SK-N-SH (cell line): ENCODE data around the gene ADAMTS2. TPM values are rescaled to one million over a fixed set of nuclear protein-coding genes. Genes with fewer than 3 reads are reported as not detected.

Experiments used
- CTCF ChIA-PET: fragments of 300-600, 350-600 bp; formaldehyde crosslinking; extraction: SDS; loops from one replicate; lab custom pipeline; 2021; lab: Yijun Ruan, JAX
- POLR2A ChIA-PET: fragments of 350-600 bp; sonication (Branson Sonifier 250); formaldehyde crosslinking; extraction: SDS; loops from one replicate; lab custom pipeline; 2020; ENCODE audit warnings: antibody characterized with exemption, inconsistent platforms; lab: Yijun Ruan, JAX
- DNase-seq: peaks from one replicate; pipeline ENCODE4 v3.0.0; 2012
- H2AFZ ChIP-seq: fragments of 200-600 bp; sonication (generic); 2 replicates; pipeline ENCODE4 v1.8.1; 2016; ENCODE audit warnings: antibody characterized with exemption, mild to moderate bottlenecking, low read depth
- H3F3A ChIP-seq: fragments of 200-600 bp; sonication (generic); replicated peaks from 2 replicates; pipeline ENCODE3; 2016; ENCODE audit warnings: antibody characterized with exemption, mild to moderate bottlenecking; ENCODE audit not compliant: insufficient read depth
- H3K27ac ChIP-seq, 2 experiments: fragments of 200-500 bp in 1 of 2; fragments of 200-600 bp in 1 of 2; sonication (Bioruptor generic) in 1 of 2; sonication (generic), shearing (Covaris generic) in 1 of 2; 2 replicates each; pipeline versions ENCODE4 v1.5.1 to v1.6.1; 2014 to 2016; ENCODE audit warnings: low read depth in 2 of 2, inconsistent platforms in 1 of 2, low read length in 1 of 2, mild to moderate bottlenecking in 1 of 2, mixed read lengths in 1 of 2
- H3K27me3 ChIP-seq: fragments of 200-600 bp; sonication (generic), shearing (Covaris generic); 2 replicates; pipeline ENCODE4 v1.6.1; 2016; ENCODE audit warnings: mixed run types; ENCODE audit not compliant: insufficient read depth
- H3K36me3 ChIP-seq, 2 experiments: fragments of 200-500 bp in 1 of 2; fragments of 200-600 bp in 1 of 2; sonication (Bioruptor generic) in 1 of 2; sonication (generic) in 1 of 2; replicated peaks in 1 of 2; 2 replicates each; pipeline versions ENCODE3 to v1.5.1; 2014 to 2016; ENCODE audit warnings: low read length in 1 of 2, mild to moderate bottlenecking in 1 of 2; ENCODE audit not compliant: insufficient read depth in 2 of 2, control insufficient read depth in 1 of 2
- H3K4me1 ChIP-seq, 2 experiments: fragments of 200-500 bp in 1 of 2; fragments of 200-600 bp in 1 of 2; sonication (Bioruptor generic) in 1 of 2; sonication (generic), shearing (Covaris generic) in 1 of 2; 2 replicates each; pipeline versions ENCODE4 v1.5.1 to v1.6.1; 2014 to 2016; ENCODE audit warnings: low read depth in 1 of 2, low read length in 1 of 2, mixed run types in 1 of 2; ENCODE audit not compliant: insufficient read depth in 2 of 2, control insufficient read depth in 1 of 2
- H3K4me2 ChIP-seq: fragments of 200-600 bp; sonication (generic), shearing (Covaris generic); 2 replicates; pipeline ENCODE4 v1.6.1; 2017; ENCODE audit warnings: mixed run types
- H3K4me3 ChIP-seq, 2 experiments: fragments of 200-500 bp in 1 of 2; fragments of 200-600 bp in 1 of 2; sonication (Bioruptor generic) in 1 of 2; sonication (generic), shearing (Covaris generic) in 1 of 2; 2 replicates each; pipeline versions ENCODE4 v1.5.1 to v1.8.1; 2014 to 2016; ENCODE audit warnings: low read depth in 2 of 2, inconsistent platforms in 1 of 2, low read length in 1 of 2, mild to moderate bottlenecking in 1 of 2, mixed read lengths in 1 of 2, moderate library complexity in 1 of 2
- H3K79me2 ChIP-seq: fragments of 200-600 bp; sonication (generic); 2 replicates; pipeline ENCODE4 v1.8.1; 2017; ENCODE audit warnings: mild to moderate bottlenecking; ENCODE audit not compliant: insufficient read depth
- H3K9ac ChIP-seq: fragments of 200-600 bp; sonication (generic); 2 replicates; pipeline ENCODE4 v1.6.1; 2017; ENCODE audit warnings: mixed run types
- H3K9me2 ChIP-seq: fragments of 200-600 bp; sonication (generic); 2 replicates; pipeline ENCODE4 v1.6.1; 2017; ENCODE audit warnings: mixed run types
- H3K9me3 ChIP-seq: fragments of 200-600 bp; sonication (generic); 2 replicates; pipeline ENCODE4 v1.6.1; 2017; ENCODE audit warnings: mixed run types, mild to moderate bottlenecking, moderate library complexity
- H4K20me1 ChIP-seq: fragments of 200-600 bp; sonication (generic); 2 replicates; pipeline ENCODE4 v1.6.1; 2017; ENCODE audit warnings: mild to moderate bottlenecking, mixed run types; ENCODE audit not compliant: insufficient read depth
- CHD2 ChIP-seq: fragments of 150-350 bp; IDR thresholded peaks from 2 replicates; pipeline ENCODE4 v1.6.1; 2018; ENCODE audit warnings: low read length; ENCODE audit not compliant: partially characterized antibody
- EZH2phosphoT487 ChIP-seq: fragments of 200-600 bp; sonication (generic); IDR thresholded peaks from 2 replicates; pipeline ENCODE4 v1.6.1; 2017; ENCODE audit warnings: low read depth, mixed run types, mild to moderate bottlenecking, antibody characterized with exemption, moderate library complexity, borderline replicate concordance
- FOXJ3 ChIP-seq: sonication (generic); formaldehyde crosslinking; IDR thresholded peaks from 2 replicates; pipeline ENCODE4 v1.5.1; 2020; ENCODE audit warnings: mild to moderate bottlenecking, missing genetic modification reagents
- MEF2A ChIP-seq: IDR thresholded peaks from 2 replicates; pipeline ENCODE4 v1.4.0; 2012; ENCODE audit warnings: low read depth, borderline replicate concordance
- RAD21 ChIP-seq: IDR thresholded peaks from 2 replicates; pipeline ENCODE4 v1.6.1; 2012; ENCODE audit warnings: mild to moderate bottlenecking, low read length
- RCOR1 ChIP-seq: fragments of 150-350 bp; IDR thresholded peaks from 2 replicates; pipeline ENCODE4 v1.6.1; 2017; ENCODE audit warnings: antibody characterized with exemption, low read length
- RFX5 ChIP-seq: IDR thresholded peaks from 2 replicates; pipeline ENCODE4 v1.6.1; 2012; ENCODE audit warnings: mild to moderate bottlenecking, improper control_type of control experiment, low read length
- RXRA ChIP-seq: IDR thresholded peaks from 2 replicates; pipeline ENCODE4 v1.4.0; 2012; ENCODE audit warnings: low read depth, mild to moderate bottlenecking, borderline replicate concordance
- SIN3A ChIP-seq: IDR thresholded peaks from 2 replicates; pipeline ENCODE4 v1.6.1; 2012; ENCODE audit warnings: low read depth, mild to moderate bottlenecking, low read length, moderate library complexity, borderline replicate concordance
- TCF12 ChIP-seq: IDR thresholded peaks from 2 replicates; pipeline ENCODE4 v1.4.0; 2012
- YY1 ChIP-seq: IDR thresholded peaks from 2 replicates; pipeline ENCODE4 v1.4.0; 2012; ENCODE audit warnings: low read depth, mild to moderate bottlenecking
- WGBS: methylation state at CpG from one replicate; pipeline ENCODE4 v1.1.6; 2017; ENCODE audit warnings: low lambda C conversion rate; 5-methylcytosine and 5-hydroxymethylcytosine counted together
- polyA plus RNA-seq, 3 experiments: library from polyadenylated mRNA; depleted of rRNA; stranded (reverse); fragments of >200 nt; gene quantifications; 2 replicates each; pipeline ENCODE4 v1.2.3, GENCODE V29; 2012
- TF ChIP-seq, protein P1 (sequence below): IDR thresholded peaks from 2 replicates; pipeline ENCODE4 v1.4.0; 2012; ENCODE audit warnings: low read depth, borderline replicate concordance
- TF ChIP-seq, protein P2 (sequence below): IDR thresholded peaks from 2 replicates; pipeline ENCODE4 v1.4.0; 2012; ENCODE audit warnings: low read depth, borderline replicate concordance
- TF ChIP-seq, protein P3 (sequence below): IDR thresholded peaks from 2 replicates; pipeline ENCODE4 v1.6.1; 2012; ENCODE audit warnings: mild to moderate bottlenecking, low read depth, low read length, moderate library complexity
- TF ChIP-seq, protein P4 (sequence below): IDR thresholded peaks from 2 replicates; pipeline ENCODE4; 2012

ADAMTS2 gene
- polyA plus RNA-seq, 1 of the 3 experiments (the other 2 are of a cell fraction), result 0.12 TPM

DNA sequence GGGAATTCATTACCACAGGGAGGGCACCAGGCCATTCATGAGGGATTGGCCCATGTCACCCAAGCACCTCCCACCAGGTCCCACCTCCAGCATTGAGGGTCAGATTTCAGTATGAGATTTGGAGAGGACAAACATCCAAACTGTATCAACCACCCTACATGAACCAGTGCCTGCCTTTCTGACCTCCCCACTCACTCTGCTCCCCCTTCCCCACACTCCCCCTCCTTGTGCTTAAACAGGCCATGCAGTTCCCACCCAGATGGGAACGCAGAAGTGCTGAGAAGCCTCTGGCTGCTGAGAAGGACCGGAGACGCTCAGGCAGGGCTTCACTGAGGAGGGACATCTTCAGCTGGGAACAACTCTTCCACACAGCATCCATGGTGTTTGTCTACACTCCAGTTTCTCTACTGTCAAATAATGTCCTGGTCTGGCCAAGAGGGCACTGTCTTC lies 30.0 kb upstream of the ADAMTS2 start:
- H3K9ac ChIP-seq, result no peak overlapping the region
- peak; percentile 19 for DNase-seq
- H3K79me2 ChIP-seq, result no peaks in the 10 kb centered on the region
- H3K4me1 ChIP-seq, result peaks cover 0 to 17% of the 10 kb centered on the region in 2 experiments; a peak in 1 of 4 replicates
- no peaks in the 10 kb centered on the region for H3K36me3 ChIP-seq
- no peaks in the 10 kb centered on the region for H4K20me1 ChIP-seq
- TF ChIP-seq RCOR1 (no peak), TCF12 (no peak), RAD21 (no peak), YY1 (no peak), RFX5 (no peak), RXRA (no peak), EZH2phosphoT487 (no peak), MEF2A (no peak), CHD2 (no peak), SIN3A (no peak), FOXJ3 (no peak)
- TF ChIP-seq, protein P1, sequence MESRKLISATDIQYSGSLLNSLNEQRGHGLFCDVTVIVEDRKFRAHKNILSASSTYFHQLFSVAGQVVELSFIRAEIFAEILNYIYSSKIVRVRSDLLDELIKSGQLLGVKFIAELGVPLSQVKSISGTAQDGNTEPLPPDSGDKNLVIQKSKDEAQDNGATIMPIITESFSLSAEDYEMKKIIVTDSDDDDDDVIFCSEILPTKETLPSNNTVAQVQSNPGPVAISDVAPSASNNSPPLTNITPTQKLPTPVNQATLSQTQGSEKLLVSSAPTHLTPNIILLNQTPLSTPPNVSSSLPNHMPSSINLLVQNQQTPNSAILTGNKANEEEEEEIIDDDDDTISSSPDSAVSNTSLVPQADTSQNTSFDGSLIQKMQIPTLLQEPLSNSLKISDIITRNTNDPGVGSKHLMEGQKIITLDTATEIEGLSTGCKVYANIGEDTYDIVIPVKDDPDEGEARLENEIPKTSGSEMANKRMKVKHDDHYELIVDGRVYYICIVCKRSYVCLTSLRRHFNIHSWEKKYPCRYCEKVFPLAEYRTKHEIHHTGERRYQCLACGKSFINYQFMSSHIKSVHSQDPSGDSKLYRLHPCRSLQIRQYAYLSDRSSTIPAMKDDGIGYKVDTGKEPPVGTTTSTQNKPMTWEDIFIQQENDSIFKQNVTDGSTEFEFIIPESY, result no peak
- TF ChIP-seq, protein P2, sequence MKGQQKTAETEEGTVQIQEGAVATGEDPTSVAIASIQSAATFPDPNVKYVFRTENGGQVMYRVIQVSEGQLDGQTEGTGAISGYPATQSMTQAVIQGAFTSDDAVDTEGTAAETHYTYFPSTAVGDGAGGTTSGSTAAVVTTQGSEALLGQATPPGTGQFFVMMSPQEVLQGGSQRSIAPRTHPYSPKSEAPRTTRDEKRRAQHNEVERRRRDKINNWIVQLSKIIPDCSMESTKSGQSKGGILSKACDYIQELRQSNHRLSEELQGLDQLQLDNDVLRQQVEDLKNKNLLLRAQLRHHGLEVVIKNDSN, result no peak
- TF ChIP-seq, protein P3, sequence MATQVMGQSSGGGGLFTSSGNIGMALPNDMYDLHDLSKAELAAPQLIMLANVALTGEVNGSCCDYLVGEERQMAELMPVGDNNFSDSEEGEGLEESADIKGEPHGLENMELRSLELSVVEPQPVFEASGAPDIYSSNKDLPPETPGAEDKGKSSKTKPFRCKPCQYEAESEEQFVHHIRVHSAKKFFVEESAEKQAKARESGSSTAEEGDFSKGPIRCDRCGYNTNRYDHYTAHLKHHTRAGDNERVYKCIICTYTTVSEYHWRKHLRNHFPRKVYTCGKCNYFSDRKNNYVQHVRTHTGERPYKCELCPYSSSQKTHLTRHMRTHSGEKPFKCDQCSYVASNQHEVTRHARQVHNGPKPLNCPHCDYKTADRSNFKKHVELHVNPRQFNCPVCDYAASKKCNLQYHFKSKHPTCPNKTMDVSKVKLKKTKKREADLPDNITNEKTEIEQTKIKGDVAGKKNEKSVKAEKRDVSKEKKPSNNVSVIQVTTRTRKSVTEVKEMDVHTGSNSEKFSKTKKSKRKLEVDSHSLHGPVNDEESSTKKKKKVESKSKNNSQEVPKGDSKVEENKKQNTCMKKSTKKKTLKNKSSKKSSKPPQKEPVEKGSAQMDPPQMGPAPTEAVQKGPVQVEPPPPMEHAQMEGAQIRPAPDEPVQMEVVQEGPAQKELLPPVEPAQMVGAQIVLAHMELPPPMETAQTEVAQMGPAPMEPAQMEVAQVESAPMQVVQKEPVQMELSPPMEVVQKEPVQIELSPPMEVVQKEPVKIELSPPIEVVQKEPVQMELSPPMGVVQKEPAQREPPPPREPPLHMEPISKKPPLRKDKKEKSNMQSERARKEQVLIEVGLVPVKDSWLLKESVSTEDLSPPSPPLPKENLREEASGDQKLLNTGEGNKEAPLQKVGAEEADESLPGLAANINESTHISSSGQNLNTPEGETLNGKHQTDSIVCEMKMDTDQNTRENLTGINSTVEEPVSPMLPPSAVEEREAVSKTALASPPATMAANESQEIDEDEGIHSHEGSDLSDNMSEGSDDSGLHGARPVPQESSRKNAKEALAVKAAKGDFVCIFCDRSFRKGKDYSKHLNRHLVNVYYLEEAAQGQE, result no peak
- TF ChIP-seq, protein P4, sequence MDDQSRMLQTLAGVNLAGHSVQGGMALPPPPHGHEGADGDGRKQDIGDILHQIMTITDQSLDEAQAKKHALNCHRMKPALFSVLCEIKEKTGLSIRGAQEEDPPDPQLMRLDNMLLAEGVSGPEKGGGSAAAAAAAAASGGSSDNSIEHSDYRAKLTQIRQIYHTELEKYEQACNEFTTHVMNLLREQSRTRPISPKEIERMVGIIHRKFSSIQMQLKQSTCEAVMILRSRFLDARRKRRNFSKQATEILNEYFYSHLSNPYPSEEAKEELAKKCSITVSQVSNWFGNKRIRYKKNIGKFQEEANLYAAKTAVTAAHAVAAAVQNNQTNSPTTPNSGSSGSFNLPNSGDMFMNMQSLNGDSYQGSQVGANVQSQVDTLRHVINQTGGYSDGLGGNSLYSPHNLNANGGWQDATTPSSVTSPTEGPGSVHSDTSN, result no peak
- H3K9me2 ChIP-seq, result no peaks in the 10 kb centered on the region
- no peak overlapping the region for H3K4me3 ChIP-seq
- H3K27me3 ChIP-seq, result no peaks in the 10 kb centered on the region
- H3K27ac ChIP-seq, result no peak overlapping the region
- no peak overlapping the region for H3K4me2 ChIP-seq
- 45% methylated on average over 3 of the region's 3 CpGs for WGBS
- POLR2A ChIA-PET, result no interaction called here
- no peak overlapping the region for H2AFZ ChIP-seq
- no peaks in the 10 kb centered on the region for H3K9me3 ChIP-seq
- CTCF ChIA-PET, result interaction anchor here (0.9 kb wide), 1 partner anchor 16 kb away, joined by 3 read pairs; no protein-coding TSS in a partner anchor
- no peaks in the 10 kb centered on the region for H3F3A ChIP-seq
